Measurements from ENCODE around the gene SCAI. TPM values are rescaled to one million over a fixed set of nuclear protein-coding genes. Genes with fewer than 3 reads are reported as not detected.

SCAI gene
- total RNA-seq, 1 experiment from 2014 or later, result 15.5 TPM

- H2BK120ac ChIP-seq (ENCODE audit: low read depth, low read length, poor library complexity, severe bottlenecking), result no peak overlapping the region
- H3K23me2 ChIP-seq (ENCODE audit: insufficient read length, low read depth, low read length, poor library complexity, severe bottlenecking), result no peaks in the 10 kb centered on the region
- no peak overlapping the region for H3K23ac ChIP-seq (ENCODE audit: insufficient read length, low read depth, low read length)
- no CpG with 5 or more reads among the region's 3 CpGs for WGBS (ENCODE audit: extremely low coverage, insufficient read length, low lambda C conversion rate)
- no peak overlapping the region for H3K14ac ChIP-seq (ENCODE audit: insufficient read depth, low read length)
- H3K4me1 ChIP-seq (ENCODE audit: insufficient read depth, low read length), result no peaks in the 10 kb centered on the region
- no peak overlapping the region for H2BK12ac ChIP-seq (ENCODE audit: insufficient read length, low read depth, low read length)
- peaks cover 5 to 19% (median 13%) of the 10 kb centered on the region in 3 experiments for H3K36me3 Mint-ChIP-seq (ENCODE audit: insufficient read depth in 1 of 3, low read depth in 3 of 3)
- H3K4me1 Mint-ChIP-seq, result no peaks in the 10 kb centered on the region
- H3K27ac Mint-ChIP-seq, result no peak overlapping the region
- no peak overlapping the region for H3K9ac ChIP-seq (ENCODE audit: extremely low read depth, insufficient read length, low read length)
- H3K27me3 ChIP-seq (ENCODE audit: insufficient read depth, low read length), result no peaks in the 10 kb centered on the region
- no peak overlapping the region for H4K91ac ChIP-seq (ENCODE audit: insufficient read length, low read depth, low read length)
- H4K8ac ChIP-seq (replicated peaks; ENCODE audit: insufficient read length, low read depth, low read length), result no peak overlapping the region
- H4K5ac ChIP-seq (ENCODE audit: insufficient read length, low read depth, low read length), result no peak overlapping the region
- no peaks in the 10 kb centered on the region for H3K9me3 ChIP-seq (ENCODE audit: control insufficient read depth, low read depth, low read length)
- H3K79me2 ChIP-seq (ENCODE audit: insufficient read depth, low read length), result no peaks in the 10 kb centered on the region
- no peak overlapping the region for H3K56ac ChIP-seq (ENCODE audit: insufficient read length, low read depth, low read length)
- no peak overlapping the region for H2AFZ ChIP-seq (ENCODE audit: low read length)
- no peak overlapping the region for H2AK5ac ChIP-seq (ENCODE audit: insufficient read length, low read length)
- H3K27ac ChIP-seq (ENCODE audit: insufficient read length, low read depth, low read length), result no peak overlapping the region
- peaks cover 3% of the 10 kb centered on the region for H3K79me1 ChIP-seq (ENCODE audit: insufficient read depth, low read depth, low read length, poor library complexity, severe bottlenecking)
- no peak overlapping the region for H3K4me2 ChIP-seq (ENCODE audit: insufficient read depth, insufficient read length, low read length)
- H3T11ph ChIP-seq (ENCODE audit: low read length), result no peak overlapping the region
- no peak for TF ChIP-seq CTCF (conservative IDR thresholded peaks at IDR 0.05)
- H3K27me3 Mint-ChIP-seq (ENCODE audit: low read depth), result no peaks in the 10 kb centered on the region
- no peak overlapping the region for H2BK20ac ChIP-seq (ENCODE audit: low read depth, low read length, poor library complexity, severe bottlenecking)
- no peak for DNase-seq
- H4K20me1 ChIP-seq (ENCODE audit: control insufficient read depth, insufficient read depth, insufficient read length), result no peaks in the 10 kb centered on the region
- no peak overlapping the region for H3K4me3 Mint-ChIP-seq
- H2BK15ac ChIP-seq (ENCODE audit: low read depth, low read length), result no peak overlapping the region
- no peak overlapping the region for H3K4ac ChIP-seq (ENCODE audit: low read depth, low read length)
- no peak overlapping the region for H3K18ac ChIP-seq (ENCODE audit: insufficient read length, low read depth, low read length)
- H3K9me3 Mint-ChIP-seq, result no peaks in the 10 kb centered on the region
- H2BK5ac ChIP-seq (ENCODE audit: insufficient read length, low read length), result no peak overlapping the region
Observed at GRCh38 chr9:125043148-125043547, 100.2 kb downstream of the SCAI start.

All from H9 (cell line).